IPS DF 4.7 (cell line): ENCODE data around the gene TXNRD1.

Source experiments
- DNase-seq: peaks from one replicate; pipeline ENCODE4 v3.0.0-alpha.2; 2013; ENCODE audit warnings: low spot score; ENCODE audit errors: extremely low read depth

TXNRD1 gene

GRCh38 chr12:104348283-104348993, 132.9 kb downstream of the TXNRD1 start:
- no peak for DNase-seq

- DNase-seq = no peak
Measured at GRCh38 chr12:104348994-104349494, 133.5 kb downstream of the TXNRD1 start.

- no peak for DNase-seq
Measured at GRCh38 chr12:104350211-104351056, 134.9 kb downstream of the TXNRD1 start.

GRCh38 chr12:104351057-104351983, 135.7 kb downstream of the TXNRD1 start:
- no peak for DNase-seq

DNA sequence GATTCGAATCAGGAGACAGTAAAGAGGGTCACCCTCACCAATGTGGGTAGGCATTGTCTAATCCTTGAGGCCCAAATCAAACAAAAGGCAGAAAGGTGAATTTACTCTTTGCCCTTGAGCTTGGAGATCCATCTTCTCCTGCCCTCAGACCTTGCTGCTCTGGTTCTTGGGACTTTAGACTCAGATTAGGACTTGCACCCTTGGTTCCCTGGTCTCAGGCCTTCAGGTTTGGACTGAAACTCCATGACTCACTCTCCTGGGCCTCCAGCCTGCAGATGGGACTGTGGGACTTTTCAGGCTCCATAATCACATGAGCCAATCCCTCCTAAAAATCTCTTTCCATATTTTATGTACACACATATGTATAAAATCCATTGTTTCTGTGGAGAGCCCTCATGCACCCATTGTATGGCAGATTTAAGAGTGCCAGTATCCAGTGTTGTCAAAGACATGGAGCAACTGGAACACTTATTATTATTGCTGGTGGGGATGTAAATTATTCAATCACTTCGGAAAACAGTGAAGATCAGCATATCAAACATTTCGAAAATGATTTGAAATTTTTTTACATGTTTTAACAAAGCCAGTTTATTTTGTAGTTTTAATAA, 136.6 kb downstream of the TXNRD1 start:
- no peak for DNase-seq

DNA sequence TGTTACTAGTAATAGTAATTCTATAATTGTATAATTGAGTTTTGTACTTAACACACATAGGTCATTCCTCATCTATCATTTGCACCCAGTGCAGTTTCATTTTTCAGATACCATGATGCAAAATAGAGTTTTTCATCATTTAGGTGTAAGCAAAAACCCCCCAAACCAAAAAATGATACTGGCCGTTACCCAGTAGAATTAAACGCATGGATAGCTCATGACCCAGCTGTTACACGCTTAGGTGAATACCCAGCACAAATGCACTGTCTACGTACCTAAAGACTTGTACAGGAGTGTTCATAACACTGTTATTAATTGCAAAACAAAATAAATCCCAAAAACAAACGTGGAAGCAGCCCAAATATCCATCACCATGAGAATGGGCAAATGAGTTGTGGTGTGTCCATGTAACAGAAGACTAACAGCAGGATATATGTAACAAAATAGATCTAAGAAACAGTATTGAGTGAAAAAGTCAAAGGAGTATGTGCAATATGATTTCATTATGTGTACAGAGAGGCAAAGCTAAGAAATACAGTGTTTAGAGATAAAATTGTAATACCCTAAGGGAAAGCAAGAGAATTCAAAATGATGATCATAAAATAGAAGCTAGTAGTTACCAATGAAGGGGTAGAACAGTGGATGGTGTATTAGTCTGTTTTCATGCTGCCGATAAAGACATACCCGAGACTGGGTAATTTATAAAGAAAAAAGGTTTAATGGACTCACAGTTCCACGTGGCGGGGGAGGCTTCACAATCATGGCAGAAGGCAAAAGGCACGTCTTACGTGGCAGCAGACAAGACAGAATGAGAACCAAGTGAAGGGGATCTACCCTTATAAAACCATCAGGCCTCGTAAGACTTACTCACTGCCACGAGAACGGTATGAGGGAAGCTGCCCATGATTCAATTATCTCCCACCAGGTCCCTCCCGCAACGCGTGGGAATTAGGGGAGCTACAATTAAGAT, 137.7 kb downstream of the TXNRD1 start:
- no peak for DNase-seq

DNA sequence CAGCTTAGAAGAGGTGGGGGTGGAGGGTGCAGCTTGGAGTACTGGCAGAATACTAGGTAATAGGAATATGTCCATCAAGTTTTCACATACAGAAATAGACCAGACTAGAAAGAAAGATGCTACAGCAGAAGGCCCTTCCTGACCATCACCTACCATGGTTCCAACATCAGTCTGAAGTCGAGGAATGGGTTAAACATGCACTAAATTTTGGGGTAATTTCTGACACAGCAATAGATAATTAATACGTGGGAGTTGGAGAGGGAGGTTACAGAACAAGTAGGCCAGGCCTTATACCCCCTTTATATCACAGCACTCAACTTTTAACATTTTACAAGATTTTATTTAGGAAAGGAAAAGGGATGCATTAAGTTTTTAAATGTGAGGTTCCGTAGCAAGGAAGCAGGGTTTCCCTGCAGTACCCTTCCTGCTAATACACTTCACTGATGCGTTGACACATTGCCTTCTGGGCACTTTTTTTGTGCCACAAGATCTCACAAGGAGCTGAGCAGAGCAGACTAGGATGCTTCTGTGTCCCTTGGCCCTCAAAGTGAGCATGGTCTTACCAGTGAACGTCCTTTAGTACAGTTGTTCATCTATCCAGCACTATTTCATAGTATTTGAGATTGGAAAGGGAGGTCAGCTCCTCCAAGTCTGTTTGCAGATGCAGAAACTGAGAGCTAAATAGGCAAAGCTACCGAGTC, 138.7 kb downstream of the TXNRD1 start:
- DNase-seq = no peak

DNA sequence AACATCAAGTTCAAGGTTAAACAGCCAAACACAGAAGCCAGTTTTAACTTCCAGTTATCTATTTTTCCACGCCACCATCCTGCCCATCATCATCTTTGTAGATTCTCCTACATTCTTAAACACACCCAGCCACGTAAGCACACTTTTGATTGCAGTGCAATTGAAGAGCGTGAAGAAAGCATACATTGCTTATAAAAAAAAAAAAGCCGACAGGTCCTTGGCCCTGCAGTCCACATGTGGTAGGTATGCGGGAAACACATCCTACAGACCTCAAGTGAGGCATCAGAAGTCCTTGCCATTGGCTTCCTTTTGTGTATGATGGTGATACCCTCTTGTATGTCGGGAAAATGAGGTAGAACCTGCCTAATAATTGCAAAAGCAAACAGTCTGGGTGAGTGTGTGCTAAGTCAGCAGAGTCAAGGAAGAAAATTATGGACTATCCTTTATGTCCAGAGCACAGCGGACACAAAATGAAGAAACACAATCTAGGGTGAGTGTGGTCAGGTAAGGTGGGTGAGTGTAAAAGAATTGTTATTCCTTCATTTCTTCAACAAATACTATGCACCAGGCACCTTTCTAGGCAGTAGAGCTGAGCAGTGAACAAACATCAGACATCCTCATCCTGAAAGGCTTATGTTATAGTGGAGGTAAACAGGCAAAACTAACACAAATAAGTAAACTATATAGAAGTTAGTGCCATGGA, 139.4 kb downstream of the TXNRD1 start:
- no peak for DNase-seq

- no peak for DNase-seq
Measured at GRCh38 chr12:104355630-104356029, 140.1 kb downstream of the TXNRD1 start.

DNA sequence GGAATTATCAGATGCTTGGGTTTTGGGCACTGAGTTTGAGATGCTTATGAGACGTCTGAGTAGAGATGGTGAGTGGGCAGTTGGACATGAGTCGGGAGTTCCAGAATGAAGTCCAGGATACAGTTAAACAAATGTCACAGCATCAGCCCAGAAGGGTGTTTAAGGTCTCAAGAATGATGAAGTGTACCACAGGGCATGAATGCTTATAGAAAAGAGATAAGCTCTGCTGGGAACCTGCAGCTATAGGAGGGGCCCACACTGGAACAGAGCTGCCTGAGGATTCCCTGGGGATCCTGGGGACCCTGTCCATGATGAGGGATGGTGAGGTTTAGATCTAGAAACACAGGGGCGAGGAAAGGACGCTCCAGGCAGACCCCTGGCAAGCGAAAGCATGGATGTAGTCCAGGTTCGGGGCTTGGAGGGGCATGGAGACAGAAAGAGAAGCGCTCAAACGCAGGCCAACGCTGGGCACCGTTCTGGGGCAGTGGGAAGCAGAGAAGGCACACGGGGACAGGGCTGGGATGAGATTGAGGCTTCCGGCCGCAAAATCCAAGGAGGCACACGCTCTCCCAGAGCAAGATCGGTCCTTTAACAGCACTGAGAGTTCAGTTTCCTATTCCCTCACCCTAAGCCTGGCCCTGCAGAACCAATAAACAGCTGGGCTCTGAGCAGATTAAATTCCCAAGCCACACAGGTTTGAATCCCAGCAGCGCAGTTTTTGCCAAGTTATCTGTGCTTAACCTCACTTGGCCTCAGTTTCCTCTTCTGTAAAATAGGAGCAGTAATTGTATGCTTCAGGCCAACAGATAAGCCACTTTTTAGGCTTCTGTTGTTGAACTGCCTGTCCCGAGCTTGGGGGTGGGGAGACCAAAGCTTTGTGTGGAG, 140.9 kb downstream of the TXNRD1 start:
- no peak for DNase-seq

DNA sequence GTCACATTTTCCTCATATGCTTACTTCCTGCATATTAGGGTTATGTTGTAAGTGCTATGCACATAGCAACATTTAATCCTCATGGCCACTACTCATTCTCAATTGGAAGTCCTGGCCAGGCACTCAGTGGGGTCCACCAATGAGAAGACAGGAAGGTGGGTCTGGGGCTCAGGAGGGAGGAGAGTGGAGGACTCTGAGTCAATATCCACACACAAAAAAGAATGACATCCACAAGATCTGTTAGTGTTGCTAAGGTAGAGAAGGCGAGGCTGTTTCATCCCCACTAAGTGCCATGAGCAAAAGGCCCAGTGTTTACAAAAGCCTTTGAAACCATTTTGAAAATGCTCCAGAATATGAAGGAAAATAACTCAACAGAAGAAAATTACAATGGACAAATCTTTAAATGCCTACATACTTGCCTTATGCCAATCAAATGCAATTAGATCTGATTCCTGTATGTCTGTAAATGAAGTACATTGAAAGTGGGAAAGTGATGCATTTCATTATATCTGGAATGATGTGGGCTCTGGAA, 141.9 kb downstream of the TXNRD1 start:
- DNase-seq = no peak

DNA sequence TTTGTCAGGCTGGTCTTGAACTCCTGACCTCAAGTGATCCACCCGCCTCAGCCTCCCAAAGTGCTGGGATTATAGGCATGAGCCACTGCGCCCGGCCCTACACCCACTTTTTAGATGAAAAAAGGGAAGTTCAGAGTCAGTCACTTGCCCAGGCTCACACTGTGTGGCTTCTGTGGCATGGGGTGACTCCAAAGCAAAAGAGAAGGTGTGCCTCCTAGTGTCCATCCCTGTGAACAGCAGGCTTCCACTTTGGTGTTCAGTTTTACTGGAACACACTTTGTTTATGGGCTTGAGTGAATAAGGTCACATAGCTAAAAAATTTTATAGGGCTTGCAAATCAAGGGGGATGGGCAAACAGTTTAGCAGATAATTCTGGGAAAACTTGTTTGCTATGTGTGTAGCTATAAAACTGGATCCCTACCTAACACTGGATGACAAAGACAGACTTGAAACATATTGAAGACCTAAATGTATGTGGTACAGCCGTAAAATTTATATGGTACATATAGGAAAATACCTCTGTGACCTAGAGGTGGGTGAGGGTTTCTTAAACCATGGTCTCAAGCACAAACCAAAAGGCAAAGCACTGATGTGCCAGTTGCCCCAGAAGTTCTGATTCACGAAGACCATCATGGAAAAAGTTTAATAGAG, 142.9 kb downstream of the TXNRD1 start:
- DNase-seq = no peak

- DNase-seq = no peak
Measured at GRCh38 chr12:104359216-104359615, 143.6 kb downstream of the TXNRD1 start.

DNA sequence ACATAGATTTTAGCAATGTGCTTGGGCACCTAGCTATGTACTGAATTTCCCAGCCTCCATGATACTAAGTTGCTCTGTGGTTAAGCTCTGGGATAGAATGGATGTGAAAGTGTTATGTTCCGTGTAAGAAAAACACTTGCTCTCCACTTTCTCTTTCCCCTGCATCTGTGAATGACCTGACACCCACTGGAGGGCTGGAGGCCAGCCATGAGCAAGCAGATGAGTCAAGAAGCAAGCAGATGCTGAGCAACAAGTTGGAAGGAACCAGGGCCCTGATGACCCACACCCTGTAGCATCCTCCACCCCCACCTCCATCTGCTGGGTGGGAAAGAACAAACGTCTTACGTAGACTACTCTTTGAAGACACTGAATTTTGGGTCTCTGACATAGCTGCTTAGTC, 144.6 kb downstream of the TXNRD1 start:
- DNase-seq = no peak

GRCh38 chr12:104360983-104361707, 145.6 kb downstream of the TXNRD1 start:
- no peak for DNase-seq

DNA sequence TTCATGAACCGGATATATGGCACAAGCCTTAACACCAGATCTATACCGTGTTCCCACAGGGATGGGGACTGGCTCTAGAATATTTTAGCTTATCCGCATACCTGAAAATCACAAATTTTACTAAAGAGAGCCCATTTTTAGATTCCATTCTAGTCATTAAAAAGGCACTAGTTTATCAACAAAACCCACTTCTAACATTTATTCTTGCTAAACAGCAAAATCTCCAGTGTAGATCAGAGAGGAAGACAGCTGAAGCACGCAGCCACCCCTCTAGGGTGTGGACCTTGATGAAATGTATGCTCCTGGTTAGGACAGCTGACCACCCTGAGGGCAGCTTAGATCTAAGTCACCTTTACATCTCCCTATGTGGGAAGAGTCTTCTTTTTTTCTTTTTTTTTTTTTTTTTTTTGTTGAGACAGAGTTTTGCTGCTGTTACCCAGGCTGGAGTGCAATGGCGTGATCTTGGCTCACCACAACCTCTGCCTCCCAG, 150.4 kb downstream of the TXNRD1 start:
- DNase-seq = no peak
